ENCODE measurements around the gene PTP4A2. TPM values are rescaled to one million over a fixed set of nuclear protein-coding genes. Genes with fewer than 3 reads are reported as not detected.

Gene PTP4A2
- polyA plus RNA-seq, 1 of the 3 experiments (the other 2 are of a cell fraction), result 41.7 TPM

DNA sequence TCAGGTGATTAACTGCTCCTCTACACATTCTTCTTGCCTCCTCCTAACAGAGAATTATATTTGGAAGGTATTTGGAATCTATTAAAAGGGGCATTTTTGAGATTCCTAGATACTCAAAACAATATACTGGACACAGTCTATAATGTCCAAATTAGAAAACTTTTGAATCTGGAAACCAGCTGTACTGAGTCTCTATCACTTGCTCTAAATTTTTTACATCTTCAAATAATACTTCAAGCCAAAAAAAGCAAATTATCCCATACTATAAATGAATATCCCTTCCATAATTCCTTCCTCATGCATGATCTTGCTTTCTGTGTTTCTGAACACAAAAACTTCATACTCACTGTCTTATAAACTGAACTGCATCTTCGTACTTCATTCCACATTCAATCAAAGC lies 28.5 kb downstream of the PTP4A2 start:
- H3K79me2 ChIP-seq (ENCODE audit: insufficient read depth), result peaks cover 61% of the 10 kb centered on the region
- H4K20me1 ChIP-seq (ENCODE audit: insufficient read depth), result peaks cover 52% of the 10 kb centered on the region

DNA sequence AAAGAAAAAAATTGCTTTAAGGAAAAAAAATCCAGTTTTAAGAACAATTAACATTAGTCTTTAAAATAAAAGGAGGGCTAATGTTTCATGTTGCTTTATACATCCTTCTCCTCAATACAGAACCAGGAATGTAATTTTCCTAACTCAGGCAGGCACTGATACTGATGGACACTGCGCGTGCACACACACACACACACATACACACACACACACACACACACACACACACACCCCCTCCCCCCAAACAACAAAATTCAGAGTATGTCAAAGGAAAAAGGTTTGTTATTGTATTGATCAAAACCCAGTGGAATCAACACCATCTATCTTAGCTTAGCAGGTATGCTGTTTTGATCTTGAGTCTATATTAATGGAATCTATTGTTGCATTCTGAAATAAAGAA lies 31.6 kb downstream of the PTP4A2 start:
- Histone ChIP-seq H3K4me3 (ENCODE audit: low read depth in 2 of 2, low read length in 1 of 2) (no peak overlapping the region), H3K9me3 (no peaks in the 10 kb centered on the region), H3K9me2 (no peaks in the 10 kb centered on the region), H3K4me1 (ENCODE audit: control insufficient read depth in 1 of 2, insufficient read depth in 2 of 2, low read depth in 1 of 2, low read length in 1 of 2) (no peaks in the 10 kb centered on the region; a peak in 1 of 4 replicates), H2AFZ (ENCODE audit: low read depth) (no peak overlapping the region), H4K20me1 (ENCODE audit: insufficient read depth) (peaks cover 21% of the 10 kb centered on the region), H3K27ac (ENCODE audit: low read depth in 2 of 2, low read length in 1 of 2) (no peak overlapping the region), H3F3A (replicated peaks; ENCODE audit: insufficient read depth) (peaks cover 7% of the 10 kb centered on the region), H3K9ac (no peak overlapping the region), H3K79me2 (ENCODE audit: insufficient read depth) (peaks cover 30% of the 10 kb centered on the region), H3K4me2 (no peak overlapping the region), H3K36me3 (replicated peaks in 1 of 2; ENCODE audit: control insufficient read depth in 1 of 2, insufficient read depth in 2 of 2, low read length in 1 of 2) (peaks cover 28 to 59% of the 10 kb centered on the region in 2 experiments), H3K27me3 (ENCODE audit: insufficient read depth) (no peaks in the 10 kb centered on the region)
- ChIA-PET CTCF (interaction anchor here (1.0 to 1.2 kb wide), 2 partner anchors 16 to 35 kb away, joined by 3 read pairs; no protein-coding TSS in a partner anchor), POLR2A (no interaction called here)
- DNase-seq, result no peak
- TF ChIP-seq EZH2phosphoT487 (IDR thresholded peaks at IDR 0.05; ENCODE audit: borderline replicate concordance, low read depth), result no peak
- TF ChIP-seq CHD2 (IDR thresholded peaks at IDR 0.05; ENCODE audit: low read length, partially characterized antibody), result no peak
- TF ChIP-seq TEAD4 (IDR thresholded peaks at IDR 0.05; ENCODE audit: borderline replicate concordance, insufficient read depth), result no peak
- WGBS (ENCODE audit: low lambda C conversion rate), result 100% methylated on average over 2 of the region's 2 CpGs

More for the DNA sequence above, 28.5 kb downstream of the PTP4A2 start:
- peaks cover 3 to 10% of the 10 kb centered on the region in 2 experiments; a peak in 3 of 4 replicates for H3K4me1 ChIP-seq (ENCODE audit: control insufficient read depth in 1 of 2, insufficient read depth in 2 of 2, low read depth in 1 of 2, low read length in 1 of 2)
- H3K9ac ChIP-seq, result no peak overlapping the region
- H3K27me3 ChIP-seq (ENCODE audit: insufficient read depth), result no peaks in the 10 kb centered on the region
- TF ChIP-seq RXRA (IDR thresholded peaks at IDR 0.05; ENCODE audit: borderline replicate concordance, low read depth) (no peak), MEF2A (IDR thresholded peaks at IDR 0.05; ENCODE audit: borderline replicate concordance, low read depth) (no peak)
- TF ChIP-seq, protein P1, sequence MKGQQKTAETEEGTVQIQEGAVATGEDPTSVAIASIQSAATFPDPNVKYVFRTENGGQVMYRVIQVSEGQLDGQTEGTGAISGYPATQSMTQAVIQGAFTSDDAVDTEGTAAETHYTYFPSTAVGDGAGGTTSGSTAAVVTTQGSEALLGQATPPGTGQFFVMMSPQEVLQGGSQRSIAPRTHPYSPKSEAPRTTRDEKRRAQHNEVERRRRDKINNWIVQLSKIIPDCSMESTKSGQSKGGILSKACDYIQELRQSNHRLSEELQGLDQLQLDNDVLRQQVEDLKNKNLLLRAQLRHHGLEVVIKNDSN (IDR thresholded peaks at IDR 0.05; ENCODE audit: borderline replicate concordance, low read depth), result no peak
- 97% methylated on average over 1 of the region's 1 CpG for WGBS (ENCODE audit: low lambda C conversion rate)
- CTCF ChIA-PET, result interaction anchor here (1.1 to 1.7 kb wide), 3 partner anchors 16 to 54 kb away, joined by 3 to 5 read pairs (median 4); partner anchors contain the start of gene PTP4A2
- no peak overlapping the region for H3K4me3 ChIP-seq (ENCODE audit: low read depth in 2 of 2, low read length in 1 of 2)
- no peak for DNase-seq
- no peak overlapping the region for H2AFZ ChIP-seq (ENCODE audit: low read depth)
- no peaks in the 10 kb centered on the region for H3K9me2 ChIP-seq
- peaks cover 3% of the 10 kb centered on the region for H3F3A ChIP-seq (replicated peaks; ENCODE audit: insufficient read depth)
- H3K36me3 ChIP-seq (replicated peaks in 1 of 2; ENCODE audit: control insufficient read depth in 1 of 2, insufficient read depth in 2 of 2, low read length in 1 of 2), result peaks cover 40 to 88% of the 10 kb centered on the region in 2 experiments
- H3K4me2 ChIP-seq, result no peak overlapping the region
- H3K27ac ChIP-seq (ENCODE audit: low read depth in 2 of 2, low read length in 1 of 2), result no peak overlapping the region
- POLR2A ChIA-PET, result no interaction called here
- no peaks in the 10 kb centered on the region for H3K9me3 ChIP-seq

- ChIA-PET CTCF (interaction anchor here (1.0 to 1.2 kb wide), 3 partner anchors 9 to 190 kb away, joined by 3 to 4 read pairs (median 4); no protein-coding TSS in a partner anchor), POLR2A (no interaction called here)
- TF ChIP-seq, protein P2, sequence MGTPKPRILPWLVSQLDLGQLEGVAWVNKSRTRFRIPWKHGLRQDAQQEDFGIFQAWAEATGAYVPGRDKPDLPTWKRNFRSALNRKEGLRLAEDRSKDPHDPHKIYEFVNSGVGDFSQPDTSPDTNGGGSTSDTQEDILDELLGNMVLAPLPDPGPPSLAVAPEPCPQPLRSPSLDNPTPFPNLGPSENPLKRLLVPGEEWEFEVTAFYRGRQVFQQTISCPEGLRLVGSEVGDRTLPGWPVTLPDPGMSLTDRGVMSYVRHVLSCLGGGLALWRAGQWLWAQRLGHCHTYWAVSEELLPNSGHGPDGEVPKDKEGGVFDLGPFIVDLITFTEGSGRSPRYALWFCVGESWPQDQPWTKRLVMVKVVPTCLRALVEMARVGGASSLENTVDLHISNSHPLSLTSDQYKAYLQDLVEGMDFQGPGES (IDR thresholded peaks at IDR 0.05; ENCODE audit: low read depth, low read length), result no peak
- TF ChIP-seq EZH2phosphoT487 (IDR thresholded peaks at IDR 0.05; ENCODE audit: borderline replicate concordance, low read depth) (no peak), MXI1 (IDR thresholded peaks at IDR 0.05; ENCODE audit: low read depth, low read length) (no peak), RAD21 (IDR thresholded peaks at IDR 0.05; ENCODE audit: low read length) (no peak), ELF1 (IDR thresholded peaks at IDR 0.05) (no peak), TAF1 (IDR thresholded peaks at IDR 0.05; ENCODE audit: borderline replicate concordance, low read depth, low read length) (no peak), SIN3A (IDR thresholded peaks at IDR 0.05; ENCODE audit: borderline replicate concordance, low read depth, low read length) (no peak), CTCF (IDR thresholded peaks at IDR 0.05) (no peak), TEAD4 (IDR thresholded peaks at IDR 0.05; ENCODE audit: borderline replicate concordance, insufficient read depth) (no peak), NFIC (IDR thresholded peaks at IDR 0.05; ENCODE audit: borderline replicate concordance) (no peak), SMC3 (IDR thresholded peaks at IDR 0.05; ENCODE audit: low read depth, low read length) (no peak), RFX5 (IDR thresholded peaks at IDR 0.05; ENCODE audit: low read length) (no peak), MAX (IDR thresholded peaks at IDR 0.05; ENCODE audit: low read depth) (no peak), EP300 (IDR thresholded peaks at IDR 0.05; ENCODE audit: borderline replicate concordance in 1 of 2, low read depth in 1 of 2, low read length in 1 of 2) (no peak), RCOR1 (IDR thresholded peaks at IDR 0.05; ENCODE audit: low read length) (no peak)
Measured at GRCh38 chr1:31905681-31906080, 32.5 kb downstream of the PTP4A2 start.

More at GRCh38 chr1:31905681-31906080, 32.5 kb downstream of the PTP4A2 start:
- DNase-seq, result no peak
- H4K20me1 ChIP-seq (ENCODE audit: insufficient read depth), result peaks cover 13% of the 10 kb centered on the region
- H3K27me3 ChIP-seq (ENCODE audit: insufficient read depth), result no peaks in the 10 kb centered on the region
- H3K4me3 ChIP-seq (ENCODE audit: low read depth in 2 of 2, low read length in 1 of 2), result no peak overlapping the region
- H3K9ac ChIP-seq, result no peak overlapping the region
- WGBS (ENCODE audit: low lambda C conversion rate), result 95% methylated on average over 2 of the region's 2 CpGs
- no peak overlapping the region for H2AFZ ChIP-seq (ENCODE audit: low read depth)
- H3F3A ChIP-seq (replicated peaks; ENCODE audit: insufficient read depth), result peaks cover 7% of the 10 kb centered on the region
- no peak overlapping the region for H3K27ac ChIP-seq (ENCODE audit: low read depth in 2 of 2, low read length in 1 of 2)
- peaks cover 21% of the 10 kb centered on the region; the same call in 1 of the 2 replicates for H3K79me2 ChIP-seq (ENCODE audit: insufficient read depth)
- H3K9me3 ChIP-seq, result no peaks in the 10 kb centered on the region
- no peaks in the 10 kb centered on the region for H3K9me2 ChIP-seq
- H3K36me3 ChIP-seq (replicated peaks in 1 of 2; ENCODE audit: control insufficient read depth in 1 of 2, insufficient read depth in 2 of 2, low read length in 1 of 2), result peaks cover 25 to 50% of the 10 kb centered on the region in 2 experiments
- no peak overlapping the region for H3K4me2 ChIP-seq
- H3K4me1 ChIP-seq (ENCODE audit: control insufficient read depth in 1 of 2, insufficient read depth in 2 of 2, low read depth in 1 of 2, low read length in 1 of 2), result no peaks in the 10 kb centered on the region

Measured in SK-N-SH (cell line).